GM10248 (cell line): Measurements from ENCODE around the gene ARR3.
"Not testable (repeated sequence)": the region's sequence is repeated elsewhere in the genome, so short reads cannot be mapped to it uniquely, and the experiment has no call there.

Experiments
- CTCF ChIA-PET: fragments of 300-600 bp; sonication (Branson Sonifier 250); formaldehyde crosslinking; extraction: SDS; loops from one replicate; lab custom pipeline; 2021; ENCODE audit warnings: antibody characterized with exemption; lab: Yijun Ruan, JAX
- POLR2A ChIA-PET: fragments of 350-650 bp; sonication (Branson Sonifier 250); formaldehyde crosslinking; extraction: SDS; loops from one replicate; lab custom pipeline; 2020; ENCODE audit warnings: antibody characterized with exemption; lab: Yijun Ruan, JAX
- DNase-seq: peaks from one replicate; pipeline ENCODE4 v3.0.0; 2012; ENCODE audit errors: extremely low spot score
- TF ChIP-seq, protein P1 (sequence below): IDR thresholded peaks from 2 replicates; pipeline ENCODE4 v1.5.1; 2012; ENCODE audit warnings: mild to moderate bottlenecking, low read depth; ENCODE audit errors: extremely low read depth, missing control alignments, control extremely low read depth

Gene ARR3

GRCh38 chrX:70292788-70293187 is 24.7 kb downstream of the ARR3 start:
- POLR2A ChIA-PET: no interaction called here
- TF ChIP-seq, protein P1, sequence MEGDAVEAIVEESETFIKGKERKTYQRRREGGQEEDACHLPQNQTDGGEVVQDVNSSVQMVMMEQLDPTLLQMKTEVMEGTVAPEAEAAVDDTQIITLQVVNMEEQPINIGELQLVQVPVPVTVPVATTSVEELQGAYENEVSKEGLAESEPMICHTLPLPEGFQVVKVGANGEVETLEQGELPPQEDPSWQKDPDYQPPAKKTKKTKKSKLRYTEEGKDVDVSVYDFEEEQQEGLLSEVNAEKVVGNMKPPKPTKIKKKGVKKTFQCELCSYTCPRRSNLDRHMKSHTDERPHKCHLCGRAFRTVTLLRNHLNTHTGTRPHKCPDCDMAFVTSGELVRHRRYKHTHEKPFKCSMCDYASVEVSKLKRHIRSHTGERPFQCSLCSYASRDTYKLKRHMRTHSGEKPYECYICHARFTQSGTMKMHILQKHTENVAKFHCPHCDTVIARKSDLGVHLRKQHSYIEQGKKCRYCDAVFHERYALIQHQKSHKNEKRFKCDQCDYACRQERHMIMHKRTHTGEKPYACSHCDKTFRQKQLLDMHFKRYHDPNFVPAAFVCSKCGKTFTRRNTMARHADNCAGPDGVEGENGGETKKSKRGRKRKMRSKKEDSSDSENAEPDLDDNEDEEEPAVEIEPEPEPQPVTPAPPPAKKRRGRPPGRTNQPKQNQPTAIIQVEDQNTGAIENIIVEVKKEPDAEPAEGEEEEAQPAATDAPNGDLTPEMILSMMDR: no peak
- no peak for DNase-seq
- CTCF ChIA-PET: interaction anchor here (1.9 kb wide), 1 partner anchor 8 kb away, joined by 7 read pairs; no protein-coding TSS in a partner anchor

- CTCF ChIA-PET: interaction anchor here (1.9 kb wide), 1 partner anchor 9 kb away, joined by 7 read pairs; no protein-coding TSS in a partner anchor
- POLR2A ChIA-PET: no interaction called here
- TF ChIP-seq, protein P1: no peak
- DNase-seq: no peak
These were observed 25.5 kb downstream of the ARR3 start for GRCh38 chrX:70293621-70294020.

DNA sequence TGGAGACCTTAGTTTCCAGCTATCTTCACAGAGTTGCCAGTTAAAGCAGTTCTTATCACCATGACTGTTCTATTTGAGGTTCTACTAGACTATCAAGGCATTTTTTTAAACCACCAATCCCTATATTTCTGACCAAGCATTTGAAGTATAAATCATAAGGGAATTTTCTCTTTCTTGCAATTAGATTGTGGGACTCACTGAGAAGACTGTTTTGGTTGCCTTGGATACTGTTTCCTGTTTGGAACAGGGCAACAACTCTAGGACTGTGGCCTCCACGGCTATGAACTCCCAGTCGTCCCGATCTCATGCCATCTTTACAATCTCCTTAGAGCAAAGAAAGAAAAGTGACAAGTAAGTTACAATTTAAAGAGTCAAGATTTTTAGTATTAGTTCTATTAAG is 33.6 kb downstream of the ARR3 start:
- POLR2A ChIA-PET: no interaction called here

GRCh38 chrX:70313503-70313902 is 45.4 kb downstream of the ARR3 start:
- TF ChIP-seq, protein P1: no peak
- CTCF ChIA-PET: no interaction called here
- POLR2A ChIA-PET: no interaction called here
- DNase-seq: no peak

More for the DNA sequence above, 33.6 kb downstream of the ARR3 start:
- CTCF ChIA-PET: no interaction called here
- DNase-seq: no peak
- TF ChIP-seq, protein P1: no peak

- ChIA-PET CTCF (no interaction called here), POLR2A (no interaction called here)
- no peak for DNase-seq
- TF ChIP-seq, protein P1: no peak
These were observed 54.6 kb downstream of the ARR3 start for GRCh38 chrX:70322784-70323183.

GRCh38 chrX:70323628-70324027 is 55.5 kb downstream of the ARR3 start:
- CTCF ChIA-PET, POLR2A ChIA-PET: not testable (repeated sequence)

GRCh38 chrX:70324326-70324725 is 56.2 kb downstream of the ARR3 start:
- POLR2A ChIA-PET: no interaction called here
- TF ChIP-seq, protein P1: no peak
- CTCF ChIA-PET: no interaction called here
- DNase-seq: no peak

More at GRCh38 chrX:70323628-70324027, 55.5 kb downstream of the ARR3 start:
- DNase-seq: not testable (repeated sequence)
